ENCODE data around the gene FAM222B. TPM values are rescaled to one million over a fixed set of nuclear protein-coding genes. Genes with fewer than 3 reads are reported as not detected.
"Not testable (repeated sequence)": the region's sequence is repeated elsewhere in the genome, so short reads cannot be mapped to it uniquely, and the experiment has no call there.

FAM222B gene
- total and polyA plus RNA-seq, 4 donors = 3.6 to 18.7 (median 11.5) TPM

DNA sequence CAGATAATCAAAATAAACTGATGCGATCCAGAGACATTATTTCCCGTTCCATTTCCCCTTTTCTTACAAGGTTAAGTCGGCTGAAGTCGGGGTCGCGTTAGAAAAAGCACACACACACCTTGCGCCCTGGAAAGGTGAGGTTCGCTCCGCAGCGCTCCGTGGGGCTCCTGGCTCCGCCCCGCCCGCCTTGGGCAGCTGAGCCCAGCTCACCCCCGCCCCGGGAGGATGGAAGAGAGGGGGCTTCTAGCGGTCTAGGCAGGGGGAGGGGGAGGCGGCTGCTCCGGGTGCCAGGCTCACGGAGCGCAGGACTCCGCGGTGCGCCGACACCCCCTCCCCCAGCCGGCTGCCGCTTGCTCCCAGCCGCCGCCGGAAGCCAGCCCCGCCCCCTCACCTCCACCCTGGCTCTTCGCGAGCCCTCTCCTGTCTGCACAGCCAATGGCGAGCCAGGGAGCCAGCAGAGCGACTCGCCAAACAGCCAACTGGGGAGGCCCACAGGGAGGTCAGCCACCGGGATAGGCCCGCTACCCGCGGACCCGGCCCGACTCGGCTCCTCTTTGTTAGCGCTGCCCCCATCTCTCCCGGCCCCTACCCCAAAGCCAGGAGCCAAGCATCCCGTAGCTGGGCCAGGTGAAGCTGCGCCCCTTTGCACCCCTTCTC lies 30.4 kb downstream of the FAM222B start:
- H3K27ac ChIP-seq (ENCODE audit: low read depth in 1 of 2, low read length in 2 of 2) = peak overlapping the region; percentile 28 to 87
- H3K4me1 ChIP-seq (ENCODE audit: control insufficient read depth in 1 of 2, insufficient read depth in 2 of 2, low read length in 2 of 2) = peaks cover 0 to under 1% of the 10 kb centered on the region in 2 donors

DNA sequence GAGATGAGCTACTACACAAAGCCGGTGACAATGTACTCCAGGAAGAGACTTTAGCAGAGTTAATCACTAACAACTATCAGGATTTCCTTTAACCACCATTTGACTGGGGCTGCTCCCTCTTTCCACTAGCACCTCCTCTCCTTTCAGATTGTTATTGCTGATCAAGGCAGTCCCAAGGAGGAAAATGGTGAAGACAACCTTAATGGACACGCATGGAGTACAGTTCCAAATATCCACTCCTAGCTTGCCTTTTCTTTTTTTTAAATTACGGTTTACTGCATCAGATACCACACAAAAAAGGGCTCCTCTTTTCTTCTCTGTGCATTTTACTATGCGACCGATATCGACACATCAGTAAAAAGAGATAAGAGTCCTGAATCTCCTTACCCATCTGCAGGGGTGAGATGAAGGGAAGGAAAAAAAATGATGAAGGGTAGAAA lies 30.9 kb downstream of the FAM222B start:
- Histone ChIP-seq H3K4me1 (ENCODE audit: control insufficient read depth in 1 of 2, insufficient read depth in 2 of 2, low read length in 2 of 2) (peaks cover 0 to 3% of the 10 kb centered on the region in 2 donors), H3K4me3 (ENCODE audit: low read length in 2 of 2) (peak overlapping the region; percentile 97 to 99), H3K9me3 (ENCODE audit: control insufficient read depth, low read length) (no peaks in the 10 kb centered on the region), H3K36me3 (ENCODE audit: control insufficient read depth in 1 of 2, insufficient read depth in 2 of 2, low read length in 1 of 2) (no peaks in the 10 kb centered on the region), H3K27me3 (ENCODE audit: control insufficient read depth in 1 of 2, insufficient read depth in 2 of 2, low read length in 1 of 2) (no peaks in the 10 kb centered on the region), H3K27ac (ENCODE audit: low read depth in 1 of 2, low read length in 2 of 2) (peak overlapping the region in 1 of 2 donors; percentile 28)
- 10 to 11% methylated on average over 6 of the region's 6 CpGs for WGBS, 2 donors
- ATAC-seq (ENCODE audit: low FRiP score) (no peak), DNase-seq (no peak)
- intact Hi-C loops (cut with DNase I) = loop anchor here in 1 of 2 donors (2.0 to 5.0 kb wide), 3 partner anchors 61 to 136 kb away; partner anchors contain the start of gene DHRS13

More for the DNA sequence above, 30.4 kb downstream of the FAM222B start:
- intact Hi-C loops (cut with DNase I) = loop anchor here in 1 of 2 donors (2.0 to 5.0 kb wide), 2 partner anchors 91 to 135 kb away; partner anchors contain the start of gene DHRS13
- Histone ChIP-seq H3K27me3 (ENCODE audit: control insufficient read depth in 1 of 2, insufficient read depth in 2 of 2, low read length in 1 of 2) (no peaks in the 10 kb centered on the region), H3K4me3 (ENCODE audit: low read length in 2 of 2) (peak overlapping the region; percentile 97 to 99), H3K36me3 (ENCODE audit: control insufficient read depth in 1 of 2, insufficient read depth in 2 of 2, low read length in 1 of 2) (no peaks in the 10 kb centered on the region), H3K9me3 (ENCODE audit: control insufficient read depth, low read length) (no peaks in the 10 kb centered on the region)
- WGBS, 2 donors = 0 to 1% methylated on average over 35 to 47 of the region's 47 CpGs
- DNase-seq (peak; percentile 99), ATAC-seq (ENCODE audit: low FRiP score) (peak; percentile 99)

DNA sequence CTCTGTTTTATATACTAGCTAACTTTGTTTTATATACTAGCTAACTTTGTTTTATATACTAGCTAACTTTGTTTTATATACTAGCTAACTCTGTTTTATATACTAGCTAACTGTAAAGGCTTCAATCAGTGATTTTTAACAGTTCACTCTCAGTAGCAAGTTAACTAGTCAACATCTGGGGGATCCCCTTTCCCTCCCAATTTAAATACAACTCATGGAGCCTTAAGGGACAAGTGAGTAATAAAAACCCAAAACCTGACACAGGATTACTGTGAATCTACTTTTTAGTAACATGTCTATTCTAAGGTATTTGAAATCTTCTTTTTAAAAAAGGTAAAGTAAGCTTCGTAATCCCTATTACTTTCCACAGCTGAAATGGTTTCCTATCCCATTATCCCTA lies 32.2 kb downstream of the FAM222B start:
- intact Hi-C loops (cut with DNase I) = loop anchor here in 1 of 2 donors (2.0 to 5.0 kb wide), 2 partner anchors 60 to 137 kb away; no protein-coding TSS in a partner anchor
- no peaks in the 10 kb centered on the region for H3K36me3 ChIP-seq (ENCODE audit: control insufficient read depth in 1 of 2, insufficient read depth in 2 of 2, low read length in 1 of 2)
- no peak overlapping the region for H3K4me3 ChIP-seq (ENCODE audit: low read length in 2 of 2)
- H3K4me1 ChIP-seq (ENCODE audit: control insufficient read depth in 1 of 2, insufficient read depth in 2 of 2, low read length in 2 of 2) = peaks cover 0 to 3% of the 10 kb centered on the region in 2 donors
- 93 to 100% methylated on average over 1 of the region's 1 CpG for WGBS, 2 donors
- no peak overlapping the region for H3K27ac ChIP-seq (ENCODE audit: low read depth in 1 of 2, low read length in 2 of 2)
- H3K9me3 ChIP-seq (ENCODE audit: control insufficient read depth, low read length) = no peaks in the 10 kb centered on the region
- no peak for ATAC-seq (ENCODE audit: low FRiP score)
- DNase-seq = no peak
- H3K27me3 ChIP-seq (ENCODE audit: control insufficient read depth in 1 of 2, insufficient read depth in 2 of 2, low read length in 1 of 2) = no peaks in the 10 kb centered on the region

DNA sequence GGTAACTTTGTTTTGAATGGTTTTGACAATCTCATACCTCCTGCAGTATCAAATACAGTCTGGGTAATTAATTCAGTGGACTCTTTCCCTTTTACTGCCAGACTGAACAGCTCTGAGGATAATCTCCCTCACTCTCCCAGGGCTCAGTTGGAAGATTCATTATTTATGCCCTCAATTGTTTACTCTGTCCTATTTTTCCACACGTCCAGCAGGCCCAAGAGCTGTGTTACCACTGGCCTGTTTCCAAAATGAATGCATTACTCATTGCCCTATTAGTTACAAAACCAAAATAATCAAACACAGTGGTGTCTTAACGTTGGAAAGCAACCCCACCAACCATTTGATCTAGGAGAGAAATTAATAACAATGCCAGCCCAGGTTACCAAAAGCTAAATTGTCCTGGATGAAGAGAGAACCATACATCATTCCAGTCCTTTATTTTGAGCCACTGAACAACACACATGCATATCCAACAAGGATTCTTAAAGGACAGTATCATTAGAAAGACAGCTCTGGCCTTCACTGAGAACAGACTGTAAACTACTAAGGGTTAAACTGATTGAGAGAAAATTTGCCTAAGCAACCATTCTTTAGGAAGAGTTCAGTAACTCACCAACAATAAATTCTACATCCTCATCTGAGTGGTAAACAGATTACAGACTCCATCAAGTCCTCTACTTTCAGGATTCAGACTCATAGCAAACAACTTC lies 34.5 kb downstream of the FAM222B start:
- peak; percentile 13 for ATAC-seq (ENCODE audit: low FRiP score)
- H3K4me1 ChIP-seq (ENCODE audit: control insufficient read depth in 1 of 2, insufficient read depth in 2 of 2, low read length in 2 of 2) = peaks cover 0 to 3% of the 10 kb centered on the region in 2 donors
- intact Hi-C loops (cut with DNase I) = no loop called here
- no peaks in the 10 kb centered on the region for H3K9me3 ChIP-seq (ENCODE audit: control insufficient read depth, low read length)
- no peak overlapping the region for H3K4me3 ChIP-seq (ENCODE audit: low read length in 2 of 2)
- no peaks in the 10 kb centered on the region for H3K36me3 ChIP-seq (ENCODE audit: control insufficient read depth in 1 of 2, insufficient read depth in 2 of 2, low read length in 1 of 2)
- 1 to 5% methylated on average over 2 of the region's 2 CpGs for WGBS, 2 donors
- H3K27me3 ChIP-seq (ENCODE audit: control insufficient read depth in 1 of 2, insufficient read depth in 2 of 2, low read length in 1 of 2) = no peaks in the 10 kb centered on the region
- H3K27ac ChIP-seq (ENCODE audit: low read depth in 1 of 2, low read length in 2 of 2) = peak overlapping the region; percentile 75 to 97
- DNase-seq = no peak

DNA sequence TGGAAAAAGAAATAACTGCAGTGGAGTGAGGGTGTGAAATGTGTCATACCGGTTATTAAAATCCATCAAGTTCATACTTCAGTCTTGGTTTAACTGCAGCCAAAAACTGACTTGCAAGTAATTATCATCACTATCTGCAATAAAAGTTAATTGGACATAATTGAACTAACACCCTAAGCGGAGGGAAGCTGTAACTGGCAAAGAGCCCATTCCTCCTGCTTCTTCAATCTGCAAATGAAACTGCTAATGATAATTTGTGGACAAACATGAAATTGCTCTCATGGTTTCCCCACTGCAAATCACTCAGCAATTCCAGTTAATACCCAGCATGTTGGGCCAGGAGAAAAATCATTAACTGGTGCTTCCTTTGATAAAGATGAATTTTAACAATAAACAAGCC lies 46.5 kb downstream of the FAM222B start:
- ATAC-seq (ENCODE audit: low FRiP score) (no peak), DNase-seq (no peak)
- Histone ChIP-seq H3K27ac (ENCODE audit: low read depth in 1 of 2, low read length in 2 of 2) (no peak overlapping the region), H3K27me3 (ENCODE audit: control insufficient read depth in 1 of 2, insufficient read depth in 2 of 2, low read length in 1 of 2) (no peaks in the 10 kb centered on the region), H3K36me3 (ENCODE audit: control insufficient read depth in 1 of 2, insufficient read depth in 2 of 2, low read length in 1 of 2) (no peaks in the 10 kb centered on the region), H3K4me1 (ENCODE audit: control insufficient read depth in 1 of 2, insufficient read depth in 2 of 2, low read length in 2 of 2) (no peaks in the 10 kb centered on the region), H3K4me3 (ENCODE audit: low read length in 2 of 2) (no peak overlapping the region), H3K9me3 (ENCODE audit: control insufficient read depth, low read length) (no peaks in the 10 kb centered on the region)
- 90 to 93% methylated on average over 2 of the region's 2 CpGs for WGBS, 2 donors
- intact Hi-C loops (cut with DNase I) = no loop called here

DNA sequence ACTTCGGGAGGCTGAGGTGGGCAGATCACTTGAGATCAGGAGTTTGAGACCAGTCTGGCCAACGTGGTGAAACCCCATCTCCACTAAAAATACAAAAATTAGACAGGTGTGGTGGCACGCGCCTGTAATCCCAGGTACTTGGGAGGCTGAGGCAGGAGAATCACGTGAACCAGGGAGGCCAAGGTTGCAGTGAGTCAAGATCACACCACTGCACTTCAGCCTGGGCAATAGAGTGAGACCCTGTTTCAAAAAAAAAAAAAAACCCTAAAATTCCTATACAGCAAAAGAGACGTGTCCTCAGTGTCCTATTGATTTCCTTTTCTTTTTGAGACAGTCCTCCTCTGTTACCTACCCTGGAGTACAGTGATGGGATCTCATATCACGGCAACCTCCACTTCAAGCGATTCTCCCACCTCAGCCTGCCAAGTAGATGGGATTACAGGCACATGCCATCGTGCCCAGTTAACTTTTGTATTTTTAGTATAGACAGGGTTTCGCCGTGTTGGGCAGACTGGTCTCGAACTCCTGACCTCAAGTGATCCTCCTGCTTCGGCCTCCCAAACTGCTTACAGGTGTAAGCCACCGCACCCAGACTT lies 47.6 kb downstream of the FAM222B start:
- H3K4me3 ChIP-seq (ENCODE audit: low read length in 2 of 2); intact Hi-C loops (cut with DNase I); DNase-seq; H3K9me3 ChIP-seq (ENCODE audit: control insufficient read depth, low read length); H3K4me1 ChIP-seq (ENCODE audit: control insufficient read depth in 1 of 2, insufficient read depth in 2 of 2, low read length in 2 of 2); H3K27me3 ChIP-seq (ENCODE audit: control insufficient read depth in 1 of 2, insufficient read depth in 2 of 2, low read length in 1 of 2); ATAC-seq (ENCODE audit: low FRiP score); H3K36me3 ChIP-seq (ENCODE audit: control insufficient read depth in 1 of 2, insufficient read depth in 2 of 2, low read length in 1 of 2); H3K27ac ChIP-seq (ENCODE audit: low read depth in 1 of 2, low read length in 2 of 2): not testable (repeated sequence)
- WGBS, 2 donors = 86 to 94% methylated on average over 14 of the region's 14 CpGs

DNA sequence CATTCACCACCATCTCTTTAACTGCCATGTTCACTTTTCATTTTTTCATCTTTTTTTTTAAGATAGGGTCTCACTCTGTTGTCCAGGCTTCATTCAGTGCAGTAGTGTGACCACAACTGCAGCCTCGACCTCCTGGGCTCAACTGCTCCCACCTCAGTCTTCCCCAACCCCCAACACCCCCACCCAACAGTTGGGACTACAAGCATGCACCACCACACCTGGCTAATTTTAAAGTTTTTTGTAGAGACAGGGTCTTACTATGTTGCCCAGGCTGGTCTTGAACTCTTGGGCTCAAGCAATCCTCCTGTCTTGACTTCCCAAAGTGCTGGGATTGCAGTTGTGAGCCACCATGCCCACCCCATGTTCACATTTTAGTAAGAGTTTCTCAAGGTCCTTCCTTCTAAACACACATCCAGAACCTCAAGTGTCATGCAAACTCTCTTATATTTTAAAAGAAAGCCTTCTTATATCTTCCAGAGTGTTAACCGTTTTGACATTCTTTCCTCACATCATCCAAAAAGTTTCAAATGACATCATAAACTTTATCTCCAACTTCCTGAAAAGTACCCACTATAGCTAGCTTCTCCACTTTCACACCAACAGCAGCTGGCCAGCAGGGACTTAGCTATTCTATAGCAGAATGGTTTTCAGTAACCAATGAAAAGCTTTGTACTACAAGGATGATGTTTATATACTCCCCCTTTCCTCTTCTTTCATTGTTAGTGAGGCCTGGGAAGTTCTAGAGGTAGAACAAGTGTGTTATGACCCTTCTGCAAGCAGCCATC lies 49.5 kb downstream of the FAM222B start:
- Histone ChIP-seq H3K27me3 (ENCODE audit: control insufficient read depth in 1 of 2, insufficient read depth in 2 of 2, low read length in 1 of 2) (no peaks in the 10 kb centered on the region), H3K4me3 (ENCODE audit: low read length in 2 of 2) (no peak overlapping the region), H3K36me3 (ENCODE audit: control insufficient read depth in 1 of 2, insufficient read depth in 2 of 2, low read length in 1 of 2) (no peaks in the 10 kb centered on the region), H3K27ac (ENCODE audit: low read depth in 1 of 2, low read length in 2 of 2) (no peak overlapping the region), H3K4me1 (ENCODE audit: control insufficient read depth in 1 of 2, insufficient read depth in 2 of 2, low read length in 2 of 2) (no peaks in the 10 kb centered on the region), H3K9me3 (ENCODE audit: control insufficient read depth, low read length) (no peaks in the 10 kb centered on the region)
- intact Hi-C loops (cut with DNase I) = no loop called here
- no peak for ATAC-seq (ENCODE audit: low FRiP score)
- WGBS, 2 donors = 57 to 58% methylated on average over 2 of the region's 2 CpGs
- no peak for DNase-seq

DNA sequence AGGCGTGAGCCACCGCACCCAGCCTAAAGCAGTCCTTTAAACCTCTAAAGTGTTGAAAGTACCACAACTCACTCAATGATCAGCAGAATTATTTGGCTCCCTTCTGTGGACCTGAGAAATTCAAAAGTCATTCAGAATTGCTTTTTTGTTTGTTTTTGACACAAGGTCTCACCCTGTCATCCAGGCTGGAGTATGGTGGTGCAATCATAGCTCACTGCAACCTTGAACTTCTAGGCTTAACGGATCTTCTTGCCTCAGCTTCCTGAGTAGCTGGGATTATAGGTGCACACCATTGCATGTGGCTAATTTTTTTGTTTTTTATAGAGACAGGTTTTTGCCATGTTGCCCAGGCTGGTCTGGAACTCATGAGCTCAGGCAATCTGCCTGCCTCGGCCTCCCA lies 54.5 kb downstream of the FAM222B start:
- no peak for ATAC-seq (ENCODE audit: low FRiP score)
- 95 to 96% methylated on average over 4 of the region's 4 CpGs for WGBS, 2 donors
- Histone ChIP-seq H3K27me3 (ENCODE audit: control insufficient read depth in 1 of 2, insufficient read depth in 2 of 2, low read length in 1 of 2) (no peaks in the 10 kb centered on the region), H3K27ac (ENCODE audit: low read depth in 1 of 2, low read length in 2 of 2) (no peak overlapping the region), H3K4me1 (ENCODE audit: control insufficient read depth in 1 of 2, insufficient read depth in 2 of 2, low read length in 2 of 2) (no peaks in the 10 kb centered on the region), H3K36me3 (ENCODE audit: control insufficient read depth in 1 of 2, insufficient read depth in 2 of 2, low read length in 1 of 2) (no peaks in the 10 kb centered on the region), H3K9me3 (ENCODE audit: control insufficient read depth, low read length) (no peaks in the 10 kb centered on the region), H3K4me3 (ENCODE audit: low read length in 2 of 2) (no peak overlapping the region)
- intact Hi-C loops (cut with DNase I) = no loop called here
- no peak for DNase-seq

Data from aorta (tissue), 5 donors.